ENCODE results near the gene TNNC2. TPM values are rescaled to one million over a fixed set of nuclear protein-coding genes. Genes with fewer than 3 reads are reported as not detected.

TNNC2 gene

Small RNAs within 50 kb of the gene (small RNA-seq; reads per million reads assigned to genes)
- gene RNU6ATAC38P (ENCODE audit: insufficient read depth), result not detected
